Large intestine (tissue), 12 donors: ENCODE data around the gene ETV7. TPM values are rescaled to one million over a fixed set of nuclear protein-coding genes. Genes with fewer than 3 reads are reported as not detected.

ENCODE experiments used
- DNase-seq, 2 donors: peaks; one replicate each; pipeline versions ENCODE4 v3.0.0 to v3.0.0-alpha.2; 2013
- H3K27ac ChIP-seq: one replicate; pipeline ENCODE4 v1.5.1; 2013; ENCODE audit warnings: low read length
- H3K27me3 ChIP-seq: 2 replicates; pipeline ENCODE4 v1.6.1; 2013; ENCODE audit warnings: low read length; ENCODE audit not compliant: control insufficient read depth, insufficient read depth
- H3K36me3 ChIP-seq: 2 replicates; pipeline ENCODE4 v1.6.1; 2013; ENCODE audit warnings: low read length; ENCODE audit not compliant: control insufficient read depth, insufficient read depth
- H3K4me1 ChIP-seq: one replicate; pipeline ENCODE4 v1.6.1; 2013; ENCODE audit warnings: low read length; ENCODE audit not compliant: control insufficient read depth, insufficient read depth
- H3K4me3 ChIP-seq: one replicate; pipeline ENCODE4 v1.5.1; 2013; ENCODE audit warnings: low read length
- H3K9me3 ChIP-seq: one replicate; pipeline ENCODE4 v1.6.1; 2013; ENCODE audit warnings: mild to moderate bottlenecking, low read depth, low read length, moderate library complexity; ENCODE audit not compliant: control insufficient read depth
- WGBS: methylation state at CpG from one replicate; pipeline ENCODE4 v1.1.5; 2013; ENCODE audit warnings: low lambda C conversion rate; ENCODE audit not compliant: insufficient coverage; 5-methylcytosine and 5-hydroxymethylcytosine counted together
- long read RNA-seq, 11 donors: transcript quantifications; one replicate each; lab custom pipeline, GENCODE V29; 2026
- polyA plus RNA-seq: library from polyadenylated mRNA; unstranded; fragments of 120-200 nt; gene quantifications from one replicate; pipeline ENCODE4 v1.2.1, GENCODE V29; 2013

The ETV7 gene
- polyA plus RNA-seq: 9.3 TPM
- long read RNA-seq, donor 1, partial matches to known transcripts: 0 of 1 reads
- long read RNA-seq, donor 1, other reads (novel, unspliced or antisense): 0 of 1 reads
- long read RNA-seq, donor 2, partial matches to known transcripts: 0 of 4 reads
- long read RNA-seq, donor 2, other reads (novel, unspliced or antisense): 0 of 4 reads
- long read RNA-seq, donor 3, transcript ETV7-202 (8 exons, 1,719 nt): major isoform, 5 of 7 reads
- long read RNA-seq, donor 3, partial matches to known transcripts: 0 of 7 reads
- long read RNA-seq, donor 3, other reads (novel, unspliced or antisense): 0 of 7 reads
- long read RNA-seq, donor 4, partial matches to known transcripts: 0 of 1 reads
- long read RNA-seq, donor 4, other reads (novel, unspliced or antisense): 0 of 1 reads
- long read RNA-seq, donor 5: 0 reads
- long read RNA-seq, donor 6, partial matches to known transcripts: 0 of 4 reads
- long read RNA-seq, donor 6, other reads (novel, unspliced or antisense): 0 of 4 reads
- long read RNA-seq, donor 7: 0 reads
- long read RNA-seq, donor 8, partial matches to known transcripts: 0 of 4 reads
- long read RNA-seq, donor 8, other reads (novel, unspliced or antisense): 0 of 4 reads
- long read RNA-seq, donor 9, partial matches to known transcripts: 0 of 4 reads
- long read RNA-seq, donor 9, other reads (novel, unspliced or antisense): 0 of 4 reads
- long read RNA-seq, donor 10, partial matches to known transcripts: 0 of 3 reads
- long read RNA-seq, donor 10, other reads (novel, unspliced or antisense): 0 of 3 reads
- long read RNA-seq, donor 11: 0 reads

DNA sequence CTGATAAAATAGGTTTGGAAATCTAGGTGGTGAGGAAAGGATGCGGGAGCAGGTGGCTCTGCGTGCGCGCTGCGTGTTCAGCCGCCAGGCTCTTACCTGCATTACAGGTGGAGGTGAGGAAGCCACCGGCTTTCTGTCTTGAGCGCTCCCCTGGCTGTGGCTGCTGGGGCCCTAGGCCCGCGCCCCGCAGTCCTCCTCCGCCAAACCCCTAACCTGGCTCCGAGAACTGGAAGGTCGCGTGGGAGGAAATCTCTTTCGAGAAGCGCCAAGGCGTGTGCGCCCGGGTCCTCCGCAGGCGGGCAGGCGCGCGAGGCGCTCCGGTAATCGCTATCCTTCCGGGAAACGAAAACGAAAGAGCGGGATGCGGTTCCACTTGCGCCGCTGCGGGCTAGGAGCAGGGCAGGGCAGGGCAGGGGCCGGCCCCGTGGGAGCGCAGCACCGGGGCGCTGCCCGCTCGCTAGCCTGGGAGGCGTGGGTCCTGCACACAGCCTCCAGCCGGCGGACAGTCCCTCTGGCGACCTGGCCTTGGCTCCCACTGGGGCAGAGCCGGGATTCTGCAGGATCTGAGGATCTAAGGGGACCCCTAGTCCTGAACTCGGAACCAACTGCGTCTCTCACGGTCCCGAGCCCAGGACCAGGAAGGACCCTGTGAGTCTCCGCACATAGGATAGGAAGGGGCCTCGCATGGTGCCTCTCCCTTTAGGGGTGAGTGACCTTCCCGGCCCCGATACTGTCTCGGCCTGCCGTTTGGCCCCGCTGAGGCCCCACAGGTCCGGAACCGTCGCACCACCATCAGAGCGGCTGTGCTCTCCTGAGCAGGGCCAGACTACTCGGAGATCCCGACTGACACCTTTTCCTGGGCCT lies at the start of gene ETV7:
Gene ETV7, minus strand, starts transcription at position 230 of the 864 bp plus-strand sequence. Its CDS starts 128 bp downstream, at position 102.
- Histone ChIP-seq H3K4me1 (peaks cover 6% of the 10 kb centered on the region), H3K4me3 (peak within 1 kb of the TSS; percentile 63)
- peak; percentile 64 to 86 for DNase-seq

GRCh38 chr6:36436466-36436865 lies 49.0 kb upstream of the ETV7 start:
- H3K36me3 ChIP-seq: no peaks in the 10 kb centered on the region
- H3K27ac ChIP-seq: no peak overlapping the region
- H3K4me1 ChIP-seq: no peaks in the 10 kb centered on the region
- DNase-seq: no peak
- no peaks in the 10 kb centered on the region for H3K27me3 ChIP-seq
- no peaks in the 10 kb centered on the region for H3K9me3 ChIP-seq
- WGBS: no CpG with 5 or more reads among the region's 1 CpG
- H3K4me3 ChIP-seq: no peak overlapping the region

More for the DNA sequence above, at the start of gene ETV7:
- WGBS: no CpG with 5 or more reads among the region's 65 CpGs
- no peaks in the 10 kb centered on the region for H3K36me3 ChIP-seq
- H3K27ac ChIP-seq: peak within 1 kb of the TSS; percentile 77
- H3K27me3 ChIP-seq: peaks cover 9% of the 10 kb centered on the region
- no peaks in the 10 kb centered on the region for H3K9me3 ChIP-seq

DNA sequence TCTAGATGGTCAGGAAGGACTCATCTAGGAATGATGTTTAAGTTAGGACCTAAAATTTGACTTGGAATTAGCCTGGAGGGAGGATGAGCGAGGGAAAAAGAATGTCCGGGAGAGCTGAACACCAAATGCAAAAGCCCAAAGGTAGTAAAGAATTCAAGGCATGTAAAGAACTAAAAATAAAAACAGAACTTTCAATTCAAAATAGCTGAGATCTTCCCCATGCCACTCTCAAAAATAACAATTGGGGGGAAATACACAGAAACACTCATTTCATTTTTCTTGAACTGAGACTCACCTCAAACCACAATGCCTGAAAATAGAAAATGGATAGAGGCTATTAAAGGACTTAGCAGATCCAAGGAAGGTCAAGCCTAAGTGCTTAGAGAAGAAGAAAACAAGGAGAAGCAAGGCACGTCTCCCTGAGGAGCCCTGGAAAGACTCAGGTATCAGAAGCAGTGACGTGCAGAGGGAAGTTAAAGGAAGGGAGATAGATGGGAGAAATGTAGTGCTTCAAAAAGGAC lies 44.7 kb upstream of the ETV7 start:
- no peaks in the 10 kb centered on the region for H3K9me3 ChIP-seq
- H3K4me1 ChIP-seq: no peaks in the 10 kb centered on the region
- H3K27ac ChIP-seq: no peak overlapping the region
- H3K27me3 ChIP-seq: no peaks in the 10 kb centered on the region
- no peak overlapping the region for H3K4me3 ChIP-seq
- no peak for DNase-seq
- 78% methylated on average over 4 of the region's 4 CpGs for WGBS
- no peaks in the 10 kb centered on the region for H3K36me3 ChIP-seq

GRCh38 chr6:36431197-36431596 lies 43.7 kb upstream of the ETV7 start:
- H3K4me1 ChIP-seq: no peaks in the 10 kb centered on the region
- no peak for DNase-seq
- H3K9me3 ChIP-seq: no peaks in the 10 kb centered on the region
- H3K27me3 ChIP-seq: no peaks in the 10 kb centered on the region
- WGBS: no CpG with 5 or more reads among the region's 4 CpGs
- H3K27ac ChIP-seq: no peak overlapping the region
- no peaks in the 10 kb centered on the region for H3K36me3 ChIP-seq
- no peak overlapping the region for H3K4me3 ChIP-seq

DNA sequence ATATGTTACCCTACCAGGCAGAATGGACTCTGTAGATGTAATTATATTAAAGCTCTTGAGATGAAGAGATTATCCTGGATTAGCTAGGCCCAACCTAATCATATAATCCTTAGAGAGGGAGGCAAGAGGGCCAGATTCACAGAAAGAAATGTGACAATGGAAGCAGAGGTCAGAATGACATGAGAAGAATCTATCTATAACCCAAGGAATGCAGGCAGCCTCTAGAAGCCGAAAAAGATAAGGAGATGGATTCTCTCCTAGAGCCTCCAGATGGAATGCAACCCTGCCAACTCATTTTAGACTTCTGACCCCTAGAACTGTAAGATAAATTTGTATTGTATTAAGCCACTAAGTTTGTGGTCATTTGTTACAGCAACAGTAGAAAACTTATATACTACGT lies 42.9 kb upstream of the ETV7 start:
- no peak overlapping the region for H3K27ac ChIP-seq
- no CpG with 5 or more reads among the region's 2 CpGs for WGBS
- no peaks in the 10 kb centered on the region for H3K9me3 ChIP-seq
- peak in 1 of 2 donors; percentile 31 for DNase-seq
- no peak overlapping the region for H3K4me3 ChIP-seq
- H3K27me3 ChIP-seq: no peaks in the 10 kb centered on the region
- H3K36me3 ChIP-seq: no peaks in the 10 kb centered on the region
- H3K4me1 ChIP-seq: no peaks in the 10 kb centered on the region

- Histone ChIP-seq H3K4me3 (no peak overlapping the region), H3K36me3 (no peaks in the 10 kb centered on the region), H3K27me3 (no peaks in the 10 kb centered on the region), H3K9me3 (no peaks in the 10 kb centered on the region), H3K27ac (no peak overlapping the region), H3K4me1 (no peaks in the 10 kb centered on the region)
- no CpG with 5 or more reads among the region's 4 CpGs for WGBS
- no peak for DNase-seq
These were observed 41.4 kb upstream of the ETV7 start for GRCh38 chr6:36428911-36429310.

DNA sequence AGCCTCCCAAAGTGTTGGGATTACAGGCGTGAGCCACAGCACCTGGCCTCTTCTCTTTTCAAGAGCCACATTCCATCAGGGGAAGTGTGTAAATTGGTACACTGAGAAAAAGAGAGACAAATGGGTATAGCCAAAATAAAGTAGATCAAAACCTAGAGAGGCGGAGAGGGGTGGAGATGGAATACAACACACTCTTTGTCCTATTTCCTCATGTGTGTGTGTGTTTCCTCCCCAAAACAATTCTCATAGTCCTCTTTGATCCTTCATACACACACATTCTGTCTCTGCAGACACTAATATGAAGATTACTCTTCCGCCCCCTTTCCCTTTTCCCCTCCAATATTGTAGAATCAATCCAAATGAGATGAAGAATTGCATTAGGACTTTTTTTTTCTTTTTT lies 39.2 kb upstream of the ETV7 start:
- WGBS: 96% methylated on average over 2 of the region's 3 CpGs
- Histone ChIP-seq H3K4me1 (peaks cover 5% of the 10 kb centered on the region), H3K9me3 (no peaks in the 10 kb centered on the region), H3K27ac (no peak overlapping the region), H3K4me3 (no peak overlapping the region), H3K27me3 (no peaks in the 10 kb centered on the region), H3K36me3 (no peaks in the 10 kb centered on the region)
- no peak for DNase-seq

DNA sequence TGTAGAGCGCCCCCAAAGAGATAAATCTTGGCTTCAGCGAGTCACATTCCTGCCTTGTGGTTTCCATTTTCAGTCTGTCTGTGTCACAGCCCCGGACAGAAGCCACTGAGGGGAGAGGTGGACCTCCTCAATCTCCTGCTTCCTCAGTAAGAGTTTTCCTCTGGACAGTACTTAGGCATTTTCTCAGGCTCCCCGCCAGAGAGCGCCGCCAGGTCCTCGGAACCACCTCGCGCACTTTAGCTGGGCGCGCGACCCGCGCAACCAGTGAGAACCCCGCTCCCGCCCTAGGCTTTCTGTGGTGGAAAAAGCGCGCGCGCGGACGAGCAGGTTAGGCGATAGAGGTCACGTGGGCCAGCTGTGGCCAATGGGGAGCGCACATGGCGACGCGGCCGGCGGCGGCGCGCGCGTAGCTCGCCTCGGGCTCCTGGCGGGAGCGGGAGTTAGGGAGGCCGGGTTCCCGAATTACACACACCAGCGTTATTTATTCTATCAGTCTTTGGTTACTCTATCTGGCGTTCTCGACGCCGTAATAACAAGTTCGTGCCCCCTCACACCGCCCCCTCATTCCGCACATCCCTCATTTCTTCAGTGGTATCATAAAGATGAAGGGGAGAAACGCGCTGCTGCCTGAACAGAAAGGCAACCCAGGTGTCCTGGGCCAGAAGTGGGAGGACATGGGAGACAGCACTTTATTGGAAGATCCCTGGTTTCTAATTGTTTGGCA lies 35.8 kb upstream of the ETV7 start:
- H3K4me3 ChIP-seq: peak overlapping the region; percentile 68
- H3K27me3 ChIP-seq: no peaks in the 10 kb centered on the region
- no peaks in the 10 kb centered on the region for H3K36me3 ChIP-seq
- H3K4me1 ChIP-seq: peaks cover 5% of the 10 kb centered on the region
- H3K9me3 ChIP-seq: no peaks in the 10 kb centered on the region
- WGBS: no CpG with 5 or more reads among the region's 51 CpGs
- peak; percentile 98 to 99 for DNase-seq
- peak overlapping the region; percentile 87 for H3K27ac ChIP-seq

GRCh38 chr6:36422714-36423100 lies 35.2 kb upstream of the ETV7 start:
- no CpG with 5 or more reads among the region's 4 CpGs for WGBS
- peaks cover 5% of the 10 kb centered on the region for H3K4me1 ChIP-seq
- H3K27me3 ChIP-seq: no peaks in the 10 kb centered on the region
- peak overlapping the region; percentile 87 for H3K27ac ChIP-seq
- no peaks in the 10 kb centered on the region for H3K36me3 ChIP-seq
- peak overlapping the region; percentile 68 for H3K4me3 ChIP-seq
- no peaks in the 10 kb centered on the region for H3K9me3 ChIP-seq
- DNase-seq: no peak
